OCI-LY1 (cell line): ENCODE results near the gene COPS3.

Experiments used
- H2AFZ ChIP-seq: fragments of 200-600 bp; sonication (generic), shearing (Covaris generic); 2 replicates; pipeline ENCODE4 v1.6.0; 2014; ENCODE audit warnings: antibody characterized with exemption, mild to moderate bottlenecking, low read length
- H3F3A ChIP-seq: fragments of 200-600 bp; sonication (generic), shearing (Covaris generic); 2 replicates; pipeline ENCODE4 v1.6.0; 2014; ENCODE audit warnings: mild to moderate bottlenecking, antibody characterized with exemption, low read length, moderate library complexity; ENCODE audit not compliant: insufficient read depth
- H3K27ac ChIP-seq: fragments of 200-600 bp; sonication (generic); 2 replicates; pipeline ENCODE4 v1.5.1; 2014; ENCODE audit warnings: low read length, mixed run types, mild to moderate bottlenecking, low read depth; ENCODE audit not compliant: poor library complexity, severe bottlenecking
- H3K27me3 ChIP-seq: fragments of 200-600 bp; sonication (generic); 2 replicates; pipeline ENCODE4 v1.6.0; 2014; ENCODE audit warnings: antibody characterized with exemption, mild to moderate bottlenecking, low read length, moderate library complexity; ENCODE audit not compliant: insufficient read depth
- H3K36me3 ChIP-seq: fragments of 200-600 bp; sonication (generic); 2 replicates; pipeline ENCODE4 v1.6.1; 2014; ENCODE audit warnings: mild to moderate bottlenecking, antibody characterized with exemption, low read length, moderate library complexity, mixed read lengths; ENCODE audit not compliant: insufficient read depth
- H3K4me1 ChIP-seq: fragments of 200-600 bp; sonication (generic); 2 replicates; pipeline ENCODE4 v1.5.1; 2014; ENCODE audit warnings: mild to moderate bottlenecking, low read length, moderate library complexity; ENCODE audit not compliant: insufficient read depth, severe bottlenecking
- H3K4me2 ChIP-seq: fragments of 200-600 bp; sonication (generic), shearing (Covaris generic); 2 replicates; pipeline ENCODE4 v1.6.1; 2014; ENCODE audit warnings: low read length
- H3K4me3 ChIP-seq: fragments of 200-600 bp; sonication (generic); 2 replicates; pipeline ENCODE4 v1.5.1; 2014; ENCODE audit warnings: low read length, low read depth, mild to moderate bottlenecking, mixed read lengths; ENCODE audit not compliant: poor library complexity, severe bottlenecking
- H3K79me2 ChIP-seq: fragments of 200-600 bp; shearing (Covaris generic); 2 replicates; pipeline ENCODE4 v1.6.1; 2016; ENCODE audit warnings: mixed run types, low read length, mixed read lengths; ENCODE audit not compliant: insufficient read depth
- H3K9ac ChIP-seq: fragments of 200-600 bp; sonication (generic), shearing (Covaris generic); 2 replicates; pipeline ENCODE4 v1.6.1; 2014; ENCODE audit warnings: mild to moderate bottlenecking, low read length, mixed read lengths
- H3K9me2 ChIP-seq: fragments of 200-600 bp; sonication (generic), shearing (Covaris generic); 2 replicates; pipeline ENCODE4 v1.6.1; 2014; ENCODE audit warnings: low read depth, mild to moderate bottlenecking, low read length, mixed read lengths
- H3K9me3 ChIP-seq: fragments of 200-600 bp; shearing (Covaris generic); 2 replicates; pipeline ENCODE4 v1.6.1; 2014; ENCODE audit warnings: low read length, mixed read lengths
- H4K20me1 ChIP-seq: fragments of 200-600 bp; sonication (generic), shearing (Covaris generic); 2 replicates; pipeline ENCODE4 v1.6.0; 2016; ENCODE audit warnings: mild to moderate bottlenecking, low read length; ENCODE audit not compliant: insufficient read depth
- CTCF ChIP-seq: fragments of 200-600 bp; sonication (generic), shearing (Covaris generic); IDR thresholded peaks from 2 replicates; pipeline ENCODE4 v1.5.1; 2017; ENCODE audit warnings: mild to moderate bottlenecking, antibody characterized with exemption, low read length, moderate library complexity, mixed read lengths
- EZH2 ChIP-seq: fragments of 200-600 bp; sonication (generic), shearing (Covaris generic); IDR thresholded peaks from 2 replicates; pipeline ENCODE4 v1.8.0; 2017; ENCODE audit warnings: borderline replicate concordance, mixed run types, mild to moderate bottlenecking, antibody characterized with exemption, low read length, moderate library complexity, mixed read lengths

COPS3 gene

DNA sequence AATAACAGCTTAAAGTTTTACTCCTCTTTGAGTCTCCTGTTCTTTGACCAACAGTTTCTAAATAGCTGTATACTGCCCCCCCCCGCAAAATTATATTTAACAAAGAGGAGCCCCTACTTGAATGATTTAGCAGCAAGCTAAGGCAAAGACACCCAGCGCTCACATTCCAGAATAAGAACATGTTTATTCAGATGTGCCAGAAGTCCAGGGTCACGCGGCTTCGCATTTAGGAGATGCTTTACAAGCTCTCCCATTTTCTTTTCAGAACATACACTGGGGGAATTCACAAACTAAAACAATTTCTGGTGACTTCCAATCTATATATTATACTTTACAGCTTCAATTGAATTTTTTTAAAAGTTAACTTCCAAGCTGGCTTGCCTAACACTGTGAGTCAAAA, 80.2 kb downstream of the COPS3 start:
- Histone ChIP-seq H3K27ac (no peak overlapping the region), H3K27me3 (no peaks in the 10 kb centered on the region), H3K9me2 (no peaks in the 10 kb centered on the region), H3F3A (0 out of 2 replicates have a peak, but pooled peaks cover 3% of the 10 kb centered on the region), H4K20me1 (no peaks in the 10 kb centered on the region), H3K79me2 (peaks cover 21% of the 10 kb centered on the region), H3K9ac (no peak overlapping the region), H2AFZ (no peak overlapping the region), H3K36me3 (peaks cover 47% of the 10 kb centered on the region), H3K4me2 (no peak overlapping the region), H3K9me3 (no peaks in the 10 kb centered on the region), H3K4me1 (peaks cover 19% of the 10 kb centered on the region), H3K4me3 (no peak overlapping the region)
- TF ChIP-seq EZH2: no peak
- no peak for TF ChIP-seq CTCF

DNA sequence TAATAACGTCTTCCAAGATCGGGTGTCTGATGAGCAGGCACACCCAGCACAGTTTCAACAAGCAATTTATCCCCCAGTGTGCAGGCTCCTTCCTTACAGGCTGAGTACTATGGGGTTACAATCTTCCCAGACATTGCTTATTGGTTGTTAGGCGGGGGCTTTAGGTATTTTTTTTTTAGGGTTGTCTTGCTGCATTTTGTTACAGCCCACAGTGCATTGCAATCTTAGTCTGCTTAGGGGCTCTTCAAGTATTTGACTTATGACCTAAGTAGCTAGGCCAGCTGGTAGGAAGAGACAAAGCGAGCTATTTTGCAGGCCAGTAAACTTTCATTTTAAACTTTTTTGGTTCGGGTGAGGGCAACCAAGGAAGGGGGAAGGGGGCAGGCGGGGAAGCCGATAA, 80.7 kb downstream of the COPS3 start:
- Histone ChIP-seq H3K36me3 (peaks cover 47% of the 10 kb centered on the region), H3K9ac (no peak overlapping the region)

GRCh38 chr17:17198281-17198680, 82.8 kb downstream of the COPS3 start:
- Histone ChIP-seq H3K79me2 (no peaks in the 10 kb centered on the region), H3K9ac (no peak overlapping the region), H2AFZ (no peak overlapping the region), H3K4me3 (no peak overlapping the region), H3K27ac (no peak overlapping the region), H3F3A (0 out of 2 replicates have a peak, but pooled peaks cover 3% of the 10 kb centered on the region), H3K4me2 (no peak overlapping the region), H3K9me2 (no peaks in the 10 kb centered on the region), H3K4me1 (no peaks in the 10 kb centered on the region), H3K36me3 (peaks cover 33% of the 10 kb centered on the region), H3K27me3 (no peaks in the 10 kb centered on the region), H3K9me3 (no peaks in the 10 kb centered on the region), H4K20me1 (no peaks in the 10 kb centered on the region)
- TF ChIP-seq EZH2 (no peak), CTCF (no peak)

More for the DNA sequence above, 80.7 kb downstream of the COPS3 start:
- Histone ChIP-seq H4K20me1 (no peaks in the 10 kb centered on the region), H3K27me3 (no peaks in the 10 kb centered on the region), H3K9me2 (no peaks in the 10 kb centered on the region), H3K27ac (no peak overlapping the region), H3K4me3 (no peak overlapping the region), H2AFZ (no peak overlapping the region), H3K4me2 (no peak overlapping the region), H3K4me1 (peaks cover 18% of the 10 kb centered on the region), H3K79me2 (peaks cover 19% of the 10 kb centered on the region), H3F3A (0 out of 2 replicates have a peak, but pooled peaks cover 3% of the 10 kb centered on the region), H3K9me3 (no peaks in the 10 kb centered on the region)
- TF ChIP-seq CTCF: no peak
- TF ChIP-seq EZH2: no peak
